ENCODE data around the gene PPARG. TPM values are rescaled to one million over a fixed set of nuclear protein-coding genes. Genes with fewer than 3 reads are reported as not detected.

The PPARG gene
- total RNA-seq, 2 donors from 2014 or later = 5.4 to 44.2 TPM

DNA sequence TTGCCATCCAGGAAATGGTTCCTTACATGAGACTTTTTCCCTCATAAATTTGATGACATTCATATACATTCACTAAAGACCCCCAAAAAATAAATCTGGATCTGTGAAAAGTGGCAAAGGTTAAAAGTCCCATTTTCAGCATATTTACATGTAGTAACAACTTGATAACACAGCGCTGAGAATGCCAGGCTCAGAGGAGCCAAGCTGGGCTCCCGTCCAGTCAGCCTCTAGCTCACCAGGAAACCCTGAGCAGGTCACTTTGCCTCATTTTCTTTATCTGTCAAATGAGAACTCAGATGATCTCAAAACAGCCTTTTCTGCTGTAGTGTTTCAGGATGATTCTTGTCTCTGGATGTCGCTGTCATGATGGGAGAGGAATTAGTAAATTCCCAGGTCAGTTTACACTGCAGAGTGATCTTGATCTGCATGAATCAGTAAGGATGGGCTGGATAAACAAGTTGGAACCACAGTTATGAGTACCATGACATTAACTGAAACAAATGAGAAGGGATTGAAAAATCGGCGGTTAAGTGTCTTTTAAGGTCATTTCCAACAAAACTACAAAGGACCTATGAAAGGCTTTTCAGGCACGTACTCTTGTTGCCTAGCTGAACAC, 82.8 kb downstream of the PPARG start:
- H3K4me1 ChIP-seq = no peaks in the 10 kb centered on the region
- DNase-seq (peak in 1 of 4 donors; percentile 20), ATAC-seq (no peak)
- no peak overlapping the region for H3K27ac ChIP-seq
- 46 to 47% methylated on average over 6 of the region's 6 CpGs for WGBS, 2 donors
- no peak overlapping the region for H3K4me3 ChIP-seq
- no peaks in the 10 kb centered on the region for H3K9me3 ChIP-seq
- TF ChIP-seq CTCF (IDR thresholded peaks at IDR 0.05) (no peak), POLR2A (IDR thresholded peaks at IDR 0.05) (no peak)
- H3K36me3 ChIP-seq (replicated peaks in 1 of 2; ENCODE audit: insufficient read depth in 1 of 2, low read depth in 2 of 2) = no peaks in the 10 kb centered on the region
- intact Hi-C loops (cut with DNase I) = no loop called here
- no peaks in the 10 kb centered on the region for H3K27me3 ChIP-seq

DNA sequence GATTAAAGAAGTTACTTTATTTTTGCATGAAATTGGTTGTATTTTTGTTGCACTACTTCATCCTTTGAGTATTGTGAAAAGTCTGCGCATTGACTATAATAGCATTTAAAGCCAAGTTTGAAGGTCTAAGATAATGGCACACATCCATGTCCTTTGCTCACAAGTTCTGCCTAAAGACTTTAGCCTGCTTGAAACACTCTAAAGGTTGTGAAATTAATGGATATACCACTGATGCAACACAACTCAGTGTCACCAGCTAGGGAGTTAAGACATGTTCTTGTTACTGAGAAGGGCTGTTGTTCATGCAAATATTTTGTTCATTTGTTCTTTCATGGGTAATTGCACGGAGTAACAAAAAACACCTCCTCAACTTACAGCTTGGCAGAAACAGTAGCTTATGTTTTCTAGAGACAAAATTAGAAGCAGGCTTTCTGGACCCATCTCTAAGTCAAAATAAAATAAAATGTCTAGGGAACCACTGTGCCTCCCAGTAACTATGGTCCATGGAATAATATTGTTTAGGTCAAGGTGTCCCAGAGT, 83.9 kb downstream of the PPARG start:
- DNase-seq (no peak), ATAC-seq (no peak)
- Histone ChIP-seq H3K4me3 (no peak overlapping the region), H3K4me1 (no peaks in the 10 kb centered on the region), H3K36me3 (replicated peaks in 1 of 2; ENCODE audit: insufficient read depth in 1 of 2, low read depth in 2 of 2) (no peaks in the 10 kb centered on the region), H3K27me3 (no peaks in the 10 kb centered on the region), H3K27ac (no peak overlapping the region), H3K9me3 (no peaks in the 10 kb centered on the region)
- TF ChIP-seq POLR2A (IDR thresholded peaks at IDR 0.05) = no peak
- no peak for TF ChIP-seq CTCF (IDR thresholded peaks at IDR 0.05)
- 80 to 93% methylated on average over 2 of the region's 2 CpGs for WGBS, 2 donors
- intact Hi-C loops (cut with DNase I) = no loop called here

DNA sequence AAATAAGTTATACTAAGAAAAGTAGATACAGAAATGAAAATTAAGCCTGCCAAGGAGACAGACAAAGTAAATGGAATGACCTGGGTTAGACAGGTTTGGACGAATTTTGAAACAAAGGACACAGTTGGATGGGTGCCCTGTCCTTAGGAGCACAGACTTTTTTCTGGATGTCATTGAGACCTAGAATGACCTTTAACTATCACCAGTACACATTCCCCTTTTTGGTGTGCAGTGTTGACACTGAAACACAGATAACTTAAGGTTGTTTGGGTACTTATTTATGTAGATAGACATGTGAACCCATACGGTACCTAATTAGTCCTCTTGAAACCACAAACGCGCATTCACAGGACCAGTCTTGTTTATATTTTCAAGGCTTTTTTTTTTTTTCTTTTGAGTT, 86.7 kb downstream of the PPARG start:
- no peaks in the 10 kb centered on the region for H3K36me3 ChIP-seq (replicated peaks in 1 of 2; ENCODE audit: insufficient read depth in 1 of 2, low read depth in 2 of 2)
- no peak for DNase-seq

DNA sequence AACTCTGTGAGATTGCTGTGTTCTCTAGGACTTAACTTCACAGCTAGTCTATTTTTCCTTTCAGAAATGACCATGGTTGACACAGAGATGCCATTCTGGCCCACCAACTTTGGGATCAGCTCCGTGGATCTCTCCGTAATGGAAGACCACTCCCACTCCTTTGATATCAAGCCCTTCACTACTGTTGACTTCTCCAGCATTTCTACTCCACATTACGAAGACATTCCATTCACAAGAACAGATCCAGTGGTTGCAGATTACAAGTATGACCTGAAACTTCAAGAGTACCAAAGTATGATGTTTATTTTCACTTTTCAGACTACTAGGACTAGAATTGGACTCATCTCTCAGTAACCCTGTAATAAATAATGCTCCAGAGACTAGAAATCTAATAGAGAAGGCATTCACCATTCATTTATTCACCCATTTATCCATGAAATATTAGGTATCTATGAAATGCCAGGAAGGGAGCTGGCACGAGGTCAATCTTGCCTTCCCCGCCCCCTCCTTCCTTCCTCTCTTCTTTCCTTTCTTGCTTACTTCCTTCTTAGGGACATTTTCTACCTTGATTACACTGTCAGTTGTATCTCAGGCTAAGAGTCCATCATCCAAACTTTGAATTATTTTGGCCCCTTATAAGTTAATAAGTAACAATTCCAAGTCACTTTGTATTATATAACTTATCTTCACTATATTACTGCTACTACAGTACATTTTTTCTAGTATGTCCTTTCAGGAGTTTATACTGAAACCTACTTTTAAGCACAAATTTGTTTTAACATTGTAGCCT, 91.0 kb downstream of the PPARG start:
- Histone ChIP-seq H3K4me1 (no peaks in the 10 kb centered on the region), H3K4me3 (no peak overlapping the region), H3K27ac (no peak overlapping the region), H3K27me3 (no peaks in the 10 kb centered on the region), H3K36me3 (replicated peaks in 1 of 2; ENCODE audit: insufficient read depth in 1 of 2, low read depth in 2 of 2) (no peaks in the 10 kb centered on the region), H3K9me3 (no peaks in the 10 kb centered on the region)
- ATAC-seq = no peak
- TF ChIP-seq POLR2A (IDR thresholded peaks at IDR 0.05) (no peak), CTCF (IDR thresholded peaks at IDR 0.05) (no peak)
- WGBS, 2 donors = 68 to 79% methylated on average over 5 of the region's 5 CpGs
- intact Hi-C loops (cut with DNase I) = no loop called here
- DNase-seq = no peak

More for the DNA sequence above, 86.7 kb downstream of the PPARG start:
- H3K4me3 ChIP-seq = no peak overlapping the region
- TF ChIP-seq CTCF (IDR thresholded peaks at IDR 0.05) = no peak
- TF ChIP-seq POLR2A (IDR thresholded peaks at IDR 0.05) = no peak
- no peaks in the 10 kb centered on the region for H3K27me3 ChIP-seq
- H3K27ac ChIP-seq = no peak overlapping the region
- WGBS, 2 donors = 49 to 58% methylated on average over 4 of the region's 4 CpGs
- H3K9me3 ChIP-seq = no peaks in the 10 kb centered on the region
- no peaks in the 10 kb centered on the region for H3K4me1 ChIP-seq
- intact Hi-C loops (cut with DNase I) = no loop called here
- no peak for ATAC-seq

All from body of pancreas (tissue), 4 donors.